SK-N-SH (cell line): Measurements from ENCODE around the gene ZFPL1. TPM values are rescaled to one million over a fixed set of nuclear protein-coding genes. Genes with fewer than 3 reads are reported as not detected.

Experiments used
- CTCF ChIA-PET: fragments of 300-600, 350-600 bp; formaldehyde crosslinking; extraction: SDS; loops from one replicate; lab custom pipeline; 2021; lab: Yijun Ruan, JAX
- POLR2A ChIA-PET: fragments of 350-600 bp; sonication (Branson Sonifier 250); formaldehyde crosslinking; extraction: SDS; loops from one replicate; lab custom pipeline; 2020; ENCODE audit warnings: antibody characterized with exemption, inconsistent platforms; lab: Yijun Ruan, JAX
- DNase-seq: peaks from one replicate; pipeline ENCODE4 v3.0.0; 2012
- H2AFZ ChIP-seq: fragments of 200-600 bp; sonication (generic); 2 replicates; pipeline ENCODE4 v1.8.1; 2016; ENCODE audit warnings: antibody characterized with exemption, mild to moderate bottlenecking, low read depth
- H3F3A ChIP-seq: fragments of 200-600 bp; sonication (generic); replicated peaks from 2 replicates; pipeline ENCODE3; 2016; ENCODE audit warnings: antibody characterized with exemption, mild to moderate bottlenecking; ENCODE audit not compliant: insufficient read depth
- H3K27ac ChIP-seq, 2 experiments: fragments of 200-500 bp in 1 of 2; fragments of 200-600 bp in 1 of 2; sonication (Bioruptor generic) in 1 of 2; sonication (generic), shearing (Covaris generic) in 1 of 2; 2 replicates each; pipeline versions ENCODE4 v1.5.1 to v1.6.1; 2014 to 2016; ENCODE audit warnings: low read depth in 2 of 2, inconsistent platforms in 1 of 2, low read length in 1 of 2, mild to moderate bottlenecking in 1 of 2, mixed read lengths in 1 of 2
- H3K27me3 ChIP-seq: fragments of 200-600 bp; sonication (generic), shearing (Covaris generic); 2 replicates; pipeline ENCODE4 v1.6.1; 2016; ENCODE audit warnings: mixed run types; ENCODE audit not compliant: insufficient read depth
- H3K36me3 ChIP-seq, 2 experiments: fragments of 200-500 bp in 1 of 2; fragments of 200-600 bp in 1 of 2; sonication (Bioruptor generic) in 1 of 2; sonication (generic) in 1 of 2; replicated peaks in 1 of 2; 2 replicates each; pipeline versions ENCODE3 to v1.5.1; 2014 to 2016; ENCODE audit warnings: low read length in 1 of 2, mild to moderate bottlenecking in 1 of 2; ENCODE audit not compliant: insufficient read depth in 2 of 2, control insufficient read depth in 1 of 2
- H3K4me1 ChIP-seq, 2 experiments: fragments of 200-500 bp in 1 of 2; fragments of 200-600 bp in 1 of 2; sonication (Bioruptor generic) in 1 of 2; sonication (generic), shearing (Covaris generic) in 1 of 2; 2 replicates each; pipeline versions ENCODE4 v1.5.1 to v1.6.1; 2014 to 2016; ENCODE audit warnings: low read depth in 1 of 2, low read length in 1 of 2, mixed run types in 1 of 2; ENCODE audit not compliant: insufficient read depth in 2 of 2, control insufficient read depth in 1 of 2
- H3K4me2 ChIP-seq: fragments of 200-600 bp; sonication (generic), shearing (Covaris generic); 2 replicates; pipeline ENCODE4 v1.6.1; 2017; ENCODE audit warnings: mixed run types
- H3K4me3 ChIP-seq, 2 experiments: fragments of 200-500 bp in 1 of 2; fragments of 200-600 bp in 1 of 2; sonication (Bioruptor generic) in 1 of 2; sonication (generic), shearing (Covaris generic) in 1 of 2; 2 replicates each; pipeline versions ENCODE4 v1.5.1 to v1.8.1; 2014 to 2016; ENCODE audit warnings: low read depth in 2 of 2, inconsistent platforms in 1 of 2, low read length in 1 of 2, mild to moderate bottlenecking in 1 of 2, mixed read lengths in 1 of 2, moderate library complexity in 1 of 2
- H3K79me2 ChIP-seq: fragments of 200-600 bp; sonication (generic); 2 replicates; pipeline ENCODE4 v1.8.1; 2017; ENCODE audit warnings: mild to moderate bottlenecking; ENCODE audit not compliant: insufficient read depth
- H3K9ac ChIP-seq: fragments of 200-600 bp; sonication (generic); 2 replicates; pipeline ENCODE4 v1.6.1; 2017; ENCODE audit warnings: mixed run types
- H3K9me2 ChIP-seq: fragments of 200-600 bp; sonication (generic); 2 replicates; pipeline ENCODE4 v1.6.1; 2017; ENCODE audit warnings: mixed run types
- H3K9me3 ChIP-seq: fragments of 200-600 bp; sonication (generic); 2 replicates; pipeline ENCODE4 v1.6.1; 2017; ENCODE audit warnings: mixed run types, mild to moderate bottlenecking, moderate library complexity
- H4K20me1 ChIP-seq: fragments of 200-600 bp; sonication (generic); 2 replicates; pipeline ENCODE4 v1.6.1; 2017; ENCODE audit warnings: mild to moderate bottlenecking, mixed run types; ENCODE audit not compliant: insufficient read depth
- EZH2phosphoT487 ChIP-seq: fragments of 200-600 bp; sonication (generic); IDR thresholded peaks from 2 replicates; pipeline ENCODE4 v1.6.1; 2017; ENCODE audit warnings: low read depth, mixed run types, mild to moderate bottlenecking, antibody characterized with exemption, moderate library complexity, borderline replicate concordance
- FOSL2 ChIP-seq: IDR thresholded peaks from 2 replicates; pipeline ENCODE4 v1.4.0; 2012; ENCODE audit warnings: low read depth, mild to moderate bottlenecking, moderate library complexity, borderline replicate concordance
- FOXM1 ChIP-seq: IDR thresholded peaks from 2 replicates; pipeline ENCODE4 v1.4.0; 2012; ENCODE audit warnings: low read depth, mild to moderate bottlenecking
- GABPA ChIP-seq: IDR thresholded peaks from 2 replicates; pipeline ENCODE4 v1.4.0; 2012; ENCODE audit warnings: low read depth, mild to moderate bottlenecking
- GATA2 ChIP-seq: sonication (generic); formaldehyde crosslinking; IDR thresholded peaks from 2 replicates; pipeline ENCODE4 v1.5.0; 2020; ENCODE audit warnings: mild to moderate bottlenecking, missing genetic modification reagents
- IRF3 ChIP-seq: fragments of 150-350 bp; IDR thresholded peaks from 2 replicates; pipeline ENCODE4 v1.6.1; 2016; ENCODE audit warnings: mild to moderate bottlenecking, low read depth, low read length
- NRF1 ChIP-seq: IDR thresholded peaks from 2 replicates; pipeline ENCODE4 v1.6.1; 2012; ENCODE audit warnings: low read depth, mild to moderate bottlenecking, low read length
- RXRA ChIP-seq: IDR thresholded peaks from 2 replicates; pipeline ENCODE4 v1.4.0; 2012; ENCODE audit warnings: low read depth, mild to moderate bottlenecking, borderline replicate concordance
- SMC3 ChIP-seq: IDR thresholded peaks from 2 replicates; pipeline ENCODE4 v1.6.1; 2012; ENCODE audit warnings: low read depth, low read length, improper control_type of control experiment
- TCF12 ChIP-seq: IDR thresholded peaks from 2 replicates; pipeline ENCODE4 v1.4.0; 2012
- WGBS: methylation state at CpG from one replicate; pipeline ENCODE4 v1.1.6; 2017; ENCODE audit warnings: low lambda C conversion rate; 5-methylcytosine and 5-hydroxymethylcytosine counted together
- polyA plus RNA-seq, 3 experiments: library from polyadenylated mRNA; depleted of rRNA; stranded (reverse); fragments of >200 nt; gene quantifications; 2 replicates each; pipeline ENCODE4 v1.2.3, GENCODE V29; 2012
- TF ChIP-seq, protein P1 (sequence below): fragments of 200-600 bp; sonication (generic); IDR thresholded peaks from 2 replicates; pipeline ENCODE4 v1.6.1; 2017; ENCODE audit warnings: antibody characterized with exemption, mild to moderate bottlenecking, moderate library complexity
- TF ChIP-seq, protein P2 (sequence below): IDR thresholded peaks from 2 replicates; pipeline ENCODE4 v1.4.0; 2012; ENCODE audit warnings: low read depth

The ZFPL1 gene
- polyA plus RNA-seq, 1 of the 3 experiments (the other 2 are of a cell fraction): 75.9 TPM

GRCh38 chr11:65063532-65063931 lies 20.5 kb upstream of the ZFPL1 start (continued):
- TF ChIP-seq, protein P1, sequence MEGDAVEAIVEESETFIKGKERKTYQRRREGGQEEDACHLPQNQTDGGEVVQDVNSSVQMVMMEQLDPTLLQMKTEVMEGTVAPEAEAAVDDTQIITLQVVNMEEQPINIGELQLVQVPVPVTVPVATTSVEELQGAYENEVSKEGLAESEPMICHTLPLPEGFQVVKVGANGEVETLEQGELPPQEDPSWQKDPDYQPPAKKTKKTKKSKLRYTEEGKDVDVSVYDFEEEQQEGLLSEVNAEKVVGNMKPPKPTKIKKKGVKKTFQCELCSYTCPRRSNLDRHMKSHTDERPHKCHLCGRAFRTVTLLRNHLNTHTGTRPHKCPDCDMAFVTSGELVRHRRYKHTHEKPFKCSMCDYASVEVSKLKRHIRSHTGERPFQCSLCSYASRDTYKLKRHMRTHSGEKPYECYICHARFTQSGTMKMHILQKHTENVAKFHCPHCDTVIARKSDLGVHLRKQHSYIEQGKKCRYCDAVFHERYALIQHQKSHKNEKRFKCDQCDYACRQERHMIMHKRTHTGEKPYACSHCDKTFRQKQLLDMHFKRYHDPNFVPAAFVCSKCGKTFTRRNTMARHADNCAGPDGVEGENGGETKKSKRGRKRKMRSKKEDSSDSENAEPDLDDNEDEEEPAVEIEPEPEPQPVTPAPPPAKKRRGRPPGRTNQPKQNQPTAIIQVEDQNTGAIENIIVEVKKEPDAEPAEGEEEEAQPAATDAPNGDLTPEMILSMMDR: no peak
- TF ChIP-seq, protein P2, sequence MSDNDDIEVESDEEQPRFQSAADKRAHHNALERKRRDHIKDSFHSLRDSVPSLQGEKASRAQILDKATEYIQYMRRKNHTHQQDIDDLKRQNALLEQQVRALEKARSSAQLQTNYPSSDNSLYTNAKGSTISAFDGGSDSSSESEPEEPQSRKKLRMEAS: no peak
- no peak for TF ChIP-seq GABPA
- TF ChIP-seq, all 33 proteins: peak for 0

DNA sequence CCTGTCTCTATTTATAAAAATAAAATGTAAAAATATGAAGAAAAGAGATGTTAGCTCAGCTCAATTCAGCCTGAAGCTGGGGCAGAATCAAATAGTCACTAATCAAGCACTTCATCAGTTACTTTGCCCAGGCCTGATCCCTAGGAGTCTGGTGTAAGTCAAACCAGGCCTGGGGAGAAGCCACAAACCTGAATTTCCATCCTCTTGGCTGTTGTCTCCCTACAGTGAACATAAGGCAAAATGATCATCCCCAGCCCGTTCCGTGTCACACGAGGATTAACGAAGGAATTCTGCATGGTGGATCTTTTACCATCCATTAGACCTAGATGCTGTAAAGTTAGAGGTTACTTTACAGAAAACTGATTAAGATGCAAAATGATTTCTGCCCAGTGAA lies 19.2 kb upstream of the ZFPL1 start:
- H4K20me1 ChIP-seq: no peaks in the 10 kb centered on the region
- CTCF ChIA-PET: interaction anchor here (1.7 to 1.8 kb wide), 2 partner anchors 23 to 50 kb away, joined by 4 to 9 read pairs; partner anchors contain the start of genes ARL2 and SAC3D1
- TF ChIP-seq EZH2phosphoT487 (no peak), TCF12 (no peak), GATA2 (CRISPR knock-in tag) (no peak), IRF3 (no peak), NRF1 (no peak), RXRA (no peak), FOSL2 (no peak), SMC3 (no peak), FOXM1 (no peak)
- TF ChIP-seq, protein P1: no peak
- TF ChIP-seq, all 33 proteins: peak for 0
- POLR2A ChIA-PET: no interaction called here
- Histone ChIP-seq H3K4me3 (no peak overlapping the region), H2AFZ (no peak overlapping the region), H3K79me2 (no peaks in the 10 kb centered on the region), H3K27ac (no peak overlapping the region), H3K9ac (no peak overlapping the region), H3K9me2 (no peaks in the 10 kb centered on the region), H3K9me3 (no peaks in the 10 kb centered on the region), H3K27me3 (no peaks in the 10 kb centered on the region), H3F3A (no peaks in the 10 kb centered on the region), H3K4me2 (no peak overlapping the region), H3K4me1 (no peaks in the 10 kb centered on the region; a peak in 1 of 4 replicates), H3K36me3 (no peaks in the 10 kb centered on the region)
- WGBS: 94% methylated on average over 4 of the region's 4 CpGs
- DNase-seq: no peak
